ENCODE results near the gene CHST8. TPM values are rescaled to one million over a fixed set of nuclear protein-coding genes. Genes with fewer than 3 reads are reported as not detected.

Gene CHST8
- total RNA-seq, 1 experiment from 2014 or later: 2.3 TPM

DNA sequence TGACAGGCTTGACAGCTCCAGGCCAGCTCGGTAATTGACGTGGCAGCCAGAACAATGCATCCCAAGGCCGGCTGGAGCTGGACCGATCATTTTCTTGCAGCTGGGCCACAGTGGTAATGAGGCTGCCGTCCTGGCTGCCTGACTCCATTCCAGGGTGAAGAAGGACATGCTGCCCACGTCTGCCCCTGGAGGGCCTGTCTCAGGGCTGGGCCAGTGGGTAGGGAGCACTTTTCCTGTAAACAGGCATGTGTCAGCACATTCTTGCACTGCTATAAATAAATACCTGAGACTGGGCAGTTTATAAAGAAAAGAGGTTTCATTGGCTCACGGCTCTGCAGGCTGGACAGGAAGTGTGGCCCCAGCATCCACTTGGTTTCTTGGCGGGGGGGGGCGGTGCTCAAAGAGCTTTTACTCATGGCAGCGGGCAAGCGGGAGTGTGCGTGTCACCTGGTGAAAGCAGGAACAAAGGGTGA lies 136.8 kb downstream of the CHST8 start:
- no TSS peak for BruUV-seq (replicated peaks)
- no peak for DNase-seq (ENCODE audit: low spot score)
- Histone ChIP-seq H3K27ac (ENCODE audit: low read depth, low read length, poor library complexity, severe bottlenecking) (no peak overlapping the region), H3K9me3 (ENCODE audit: low read depth, low read length, poor library complexity, severe bottlenecking) (no peaks in the 10 kb centered on the region), H3K4me3 (ENCODE audit: low read depth, low read length, poor library complexity, severe bottlenecking) (no peak overlapping the region), H3K4me1 (ENCODE audit: insufficient read depth, low read length, poor library complexity, severe bottlenecking) (peaks cover 12% of the 10 kb centered on the region), H3K27me3 (replicated peaks; ENCODE audit: insufficient read depth, low read depth, low read length, poor library complexity) (no peaks in the 10 kb centered on the region), H3K36me3 (ENCODE audit: insufficient read depth, low read length, poor library complexity, severe bottlenecking) (no peaks in the 10 kb centered on the region)
- intact Hi-C loops (cut with micrococcal nuclease; ENCODE audit: unreplicated experiment): no loop called here
- POLR2A ChIA-PET (ENCODE audit: low non-redundant PET): no interaction called here
- no peak for TF ChIP-seq EZH2 (IDR thresholded peaks at IDR 0.05; ENCODE audit: borderline replicate concordance, low read depth, low read length, poor library complexity, severe bottlenecking)
- TF ChIP-seq, protein P1, sequence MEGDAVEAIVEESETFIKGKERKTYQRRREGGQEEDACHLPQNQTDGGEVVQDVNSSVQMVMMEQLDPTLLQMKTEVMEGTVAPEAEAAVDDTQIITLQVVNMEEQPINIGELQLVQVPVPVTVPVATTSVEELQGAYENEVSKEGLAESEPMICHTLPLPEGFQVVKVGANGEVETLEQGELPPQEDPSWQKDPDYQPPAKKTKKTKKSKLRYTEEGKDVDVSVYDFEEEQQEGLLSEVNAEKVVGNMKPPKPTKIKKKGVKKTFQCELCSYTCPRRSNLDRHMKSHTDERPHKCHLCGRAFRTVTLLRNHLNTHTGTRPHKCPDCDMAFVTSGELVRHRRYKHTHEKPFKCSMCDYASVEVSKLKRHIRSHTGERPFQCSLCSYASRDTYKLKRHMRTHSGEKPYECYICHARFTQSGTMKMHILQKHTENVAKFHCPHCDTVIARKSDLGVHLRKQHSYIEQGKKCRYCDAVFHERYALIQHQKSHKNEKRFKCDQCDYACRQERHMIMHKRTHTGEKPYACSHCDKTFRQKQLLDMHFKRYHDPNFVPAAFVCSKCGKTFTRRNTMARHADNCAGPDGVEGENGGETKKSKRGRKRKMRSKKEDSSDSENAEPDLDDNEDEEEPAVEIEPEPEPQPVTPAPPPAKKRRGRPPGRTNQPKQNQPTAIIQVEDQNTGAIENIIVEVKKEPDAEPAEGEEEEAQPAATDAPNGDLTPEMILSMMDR (conservative IDR thresholded peaks at IDR 0.05; ENCODE audit: low read depth, low read length): no peak
- CTCF ChIA-PET: no interaction called here

DNA sequence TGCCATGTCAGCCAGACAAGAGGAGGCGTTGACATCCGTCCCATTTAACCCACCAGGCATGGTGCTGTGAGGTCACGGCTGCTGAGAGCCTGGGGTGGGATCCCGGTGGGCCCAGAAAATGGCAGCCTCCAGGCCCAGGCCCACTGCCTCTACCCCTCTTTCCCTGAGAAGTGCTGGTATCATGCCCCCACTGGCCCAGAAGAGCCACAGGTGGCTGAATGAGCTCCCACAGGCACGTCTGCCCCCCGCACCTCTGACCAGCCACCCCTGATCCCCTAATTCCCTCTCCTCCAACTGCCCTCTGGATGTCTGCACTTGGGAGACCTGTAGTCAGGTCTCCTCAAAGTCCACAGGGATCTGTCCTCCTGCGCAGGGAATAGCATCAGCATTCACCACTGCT lies 137.6 kb downstream of the CHST8 start:
- intact Hi-C loops (cut with micrococcal nuclease; ENCODE audit: unreplicated experiment): no loop called here
- ChIA-PET POLR2A (ENCODE audit: low non-redundant PET) (no interaction called here), CTCF (no interaction called here)
- Histone ChIP-seq H3K9me3 (ENCODE audit: low read depth, low read length, poor library complexity, severe bottlenecking) (no peaks in the 10 kb centered on the region), H3K4me1 (ENCODE audit: insufficient read depth, low read length, poor library complexity, severe bottlenecking) (peaks cover 12% of the 10 kb centered on the region), H3K36me3 (ENCODE audit: insufficient read depth, low read length, poor library complexity, severe bottlenecking) (no peaks in the 10 kb centered on the region), H3K4me3 (ENCODE audit: low read depth, low read length, poor library complexity, severe bottlenecking) (no peak overlapping the region), H3K27ac (ENCODE audit: low read depth, low read length, poor library complexity, severe bottlenecking) (no peak overlapping the region), H3K27me3 (replicated peaks; ENCODE audit: insufficient read depth, low read depth, low read length, poor library complexity) (no peaks in the 10 kb centered on the region)
- TF ChIP-seq, protein P1 (conservative IDR thresholded peaks at IDR 0.05; ENCODE audit: low read depth, low read length): no peak
- TF ChIP-seq EZH2 (IDR thresholded peaks at IDR 0.05; ENCODE audit: borderline replicate concordance, low read depth, low read length, poor library complexity, severe bottlenecking): no peak
- DNase-seq (ENCODE audit: low spot score): no peak
- BruUV-seq (replicated peaks): no TSS peak

GRCh38 chr19:33763633-33764371 lies 142.0 kb downstream of the CHST8 start:
- POLR2A ChIA-PET (ENCODE audit: low non-redundant PET): no interaction called here
- intact Hi-C loops (cut with micrococcal nuclease; ENCODE audit: unreplicated experiment): no loop called here
- DNase-seq (ENCODE audit: low spot score): no peak
- H3K4me3 ChIP-seq (ENCODE audit: low read depth, low read length, poor library complexity, severe bottlenecking): no peak overlapping the region
- CTCF ChIA-PET: no interaction called here
- H3K27me3 ChIP-seq (replicated peaks; ENCODE audit: insufficient read depth, low read depth, low read length, poor library complexity): no peaks in the 10 kb centered on the region
- H3K27ac ChIP-seq (ENCODE audit: low read depth, low read length, poor library complexity, severe bottlenecking): no peak overlapping the region
- H3K4me1 ChIP-seq (ENCODE audit: insufficient read depth, low read length, poor library complexity, severe bottlenecking): no peaks in the 10 kb centered on the region
- H3K36me3 ChIP-seq (ENCODE audit: insufficient read depth, low read length, poor library complexity, severe bottlenecking): no peaks in the 10 kb centered on the region
- no TSS peak for BruUV-seq (replicated peaks)
- TF ChIP-seq, protein P1 (conservative IDR thresholded peaks at IDR 0.05; ENCODE audit: low read depth, low read length): no peak
- no peak for TF ChIP-seq EZH2 (IDR thresholded peaks at IDR 0.05; ENCODE audit: borderline replicate concordance, low read depth, low read length, poor library complexity, severe bottlenecking)
- H3K9me3 ChIP-seq (ENCODE audit: low read depth, low read length, poor library complexity, severe bottlenecking): no peaks in the 10 kb centered on the region

All from A673 (cell line).